ENCODE results near the gene TAF1D. TPM values are rescaled to one million over a fixed set of nuclear protein-coding genes. Genes with fewer than 3 reads are reported as not detected.

Gene TAF1D
- total and polyA plus RNA-seq, 2 donors, result 198 to 227 TPM

DNA sequence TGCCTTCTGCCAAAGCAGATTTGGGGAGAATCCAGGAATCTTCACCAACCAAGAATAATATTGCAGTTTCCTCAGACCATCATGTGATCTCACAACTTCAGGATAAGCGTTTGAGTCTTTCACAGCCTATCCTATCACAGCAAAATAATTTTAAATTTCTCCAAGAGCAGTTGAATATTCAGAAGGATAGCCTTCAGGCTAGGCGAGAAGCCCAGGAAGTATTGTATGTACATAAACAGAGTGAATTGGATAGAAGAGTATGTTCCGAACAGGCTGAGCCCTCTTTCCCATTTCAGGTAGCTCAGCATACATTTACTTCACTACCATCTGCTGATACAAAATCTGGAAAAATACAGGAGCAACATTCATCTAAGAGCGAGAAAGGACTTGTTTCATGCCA, 43.7 kb downstream of the TAF1D start:
- H3K27me3 ChIP-seq (ENCODE audit: control insufficient read depth in 2 of 2, insufficient read depth in 1 of 2, low read length in 1 of 2), result no peaks in the 10 kb centered on the region
- H3K4me1 ChIP-seq (ENCODE audit: control insufficient read depth in 2 of 2, insufficient read depth in 2 of 2, low read length in 2 of 2), result no peaks in the 10 kb centered on the region
- H3K36me3 ChIP-seq (ENCODE audit: control insufficient read depth in 2 of 2, insufficient read depth in 2 of 2, low read length in 1 of 2), result peaks cover 19 to 66% of the 10 kb centered on the region in 2 donors
- H3K9me3 ChIP-seq (ENCODE audit: control insufficient read depth in 2 of 2, insufficient read depth in 1 of 2, low read length in 1 of 2), result no peaks in the 10 kb centered on the region
- DNase-seq (ENCODE audit: low read depth in 6 of 9, low spot score in 9 of 9), result no peak
- no peak overlapping the region for H3K27ac ChIP-seq (ENCODE audit: low read depth in 1 of 2, low read length in 1 of 2)
- 98% methylated on average over 4 of the region's 4 CpGs for WGBS
- H3K4me3 ChIP-seq (ENCODE audit: low read length in 2 of 2), result no peak overlapping the region

DNA sequence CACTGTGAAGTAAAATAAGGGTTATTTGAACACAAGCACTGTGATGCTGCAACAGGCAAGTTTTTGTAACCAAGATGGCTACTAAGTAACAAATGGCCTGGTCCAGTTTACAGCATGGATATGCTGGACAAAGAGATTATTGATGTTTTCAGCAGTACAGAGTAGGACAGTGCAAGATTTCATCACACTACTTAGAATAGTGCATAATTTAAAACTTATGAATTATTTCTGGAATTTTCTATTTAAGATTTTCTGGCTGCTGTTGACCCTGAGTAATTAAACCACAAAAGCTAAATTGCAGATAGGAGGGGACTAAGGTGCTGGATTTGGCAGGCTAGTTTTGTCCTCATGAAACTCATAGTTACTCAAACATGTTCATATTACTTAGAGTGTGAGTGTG, 46.7 kb downstream of the TAF1D start:
- H3K36me3 ChIP-seq (ENCODE audit: control insufficient read depth in 2 of 2, insufficient read depth in 2 of 2, low read length in 1 of 2), result peaks cover 24 to 70% of the 10 kb centered on the region in 2 donors
- H3K27ac ChIP-seq (ENCODE audit: low read depth in 1 of 2, low read length in 1 of 2), result no peak overlapping the region
- H3K9me3 ChIP-seq (ENCODE audit: control insufficient read depth in 2 of 2, insufficient read depth in 1 of 2, low read length in 1 of 2), result no peaks in the 10 kb centered on the region
- H3K27me3 ChIP-seq (ENCODE audit: control insufficient read depth in 2 of 2, insufficient read depth in 1 of 2, low read length in 1 of 2), result no peaks in the 10 kb centered on the region
- H3K4me1 ChIP-seq (ENCODE audit: control insufficient read depth in 2 of 2, insufficient read depth in 2 of 2, low read length in 2 of 2), result no peaks in the 10 kb centered on the region
- no peak for DNase-seq (ENCODE audit: low read depth in 6 of 9, low spot score in 9 of 9)
- no peak overlapping the region for H3K4me3 ChIP-seq (ENCODE audit: low read length in 2 of 2)

DNA sequence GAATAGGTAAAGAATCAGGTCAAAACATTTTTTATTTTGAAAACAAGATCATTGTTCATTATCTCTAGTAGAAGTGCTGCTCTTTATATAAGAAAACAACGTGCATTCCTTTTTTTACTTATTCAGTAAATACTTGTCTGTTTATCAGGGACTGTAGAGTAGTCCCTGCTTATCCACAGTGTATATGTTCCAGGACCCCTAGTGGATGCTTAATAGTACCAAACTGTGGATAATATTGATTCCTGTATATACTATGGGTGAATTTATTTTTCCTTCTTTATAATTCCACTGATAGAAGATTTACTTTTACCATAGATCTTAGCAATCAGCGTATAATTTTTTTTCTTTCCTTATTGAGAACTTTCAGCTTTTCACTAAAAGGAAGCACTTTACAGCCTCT, 47.2 kb downstream of the TAF1D start:
- DNase-seq (ENCODE audit: low read depth in 6 of 9, low spot score in 9 of 9), result no peak
- WGBS, result 98% methylated on average over 2 of the region's 2 CpGs
- Histone ChIP-seq H3K36me3 (ENCODE audit: control insufficient read depth in 2 of 2, insufficient read depth in 2 of 2, low read length in 1 of 2) (peaks cover 28 to 70% of the 10 kb centered on the region in 2 donors), H3K4me3 (ENCODE audit: low read length in 2 of 2) (no peak overlapping the region), H3K4me1 (ENCODE audit: control insufficient read depth in 2 of 2, insufficient read depth in 2 of 2, low read length in 2 of 2) (no peaks in the 10 kb centered on the region), H3K27me3 (ENCODE audit: control insufficient read depth in 2 of 2, insufficient read depth in 1 of 2, low read length in 1 of 2) (no peaks in the 10 kb centered on the region), H3K27ac (ENCODE audit: low read depth in 1 of 2, low read length in 1 of 2) (no peak overlapping the region), H3K9me3 (ENCODE audit: control insufficient read depth in 2 of 2, insufficient read depth in 1 of 2, low read length in 1 of 2) (no peaks in the 10 kb centered on the region)

DNA sequence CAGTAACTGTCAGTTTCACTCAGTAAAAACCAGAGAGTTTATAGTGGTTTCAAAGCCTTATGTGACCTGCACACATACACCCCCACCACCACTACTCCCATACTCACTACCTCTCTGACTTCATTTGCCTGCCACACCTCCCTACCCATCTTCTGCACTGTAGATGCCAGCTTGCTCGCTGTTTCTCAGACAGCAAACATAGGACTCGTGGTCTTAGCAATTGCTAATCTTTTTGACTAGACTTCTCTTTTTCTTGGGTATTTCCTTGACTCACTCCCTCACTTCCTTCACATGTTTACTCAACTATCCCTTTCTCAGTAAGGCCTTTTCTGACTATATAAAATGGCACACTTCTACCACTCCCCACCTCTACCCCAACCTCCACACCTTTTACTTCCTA, 52.1 kb downstream of the TAF1D start:
- Histone ChIP-seq H3K27me3 (ENCODE audit: control insufficient read depth in 2 of 2, insufficient read depth in 1 of 2, low read length in 1 of 2) (no peaks in the 10 kb centered on the region), H3K36me3 (ENCODE audit: control insufficient read depth in 2 of 2, insufficient read depth in 2 of 2, low read length in 1 of 2) (peaks cover 24 to 54% of the 10 kb centered on the region in 2 donors), H3K4me1 (ENCODE audit: control insufficient read depth in 2 of 2, insufficient read depth in 2 of 2, low read length in 2 of 2) (no peaks in the 10 kb centered on the region), H3K27ac (ENCODE audit: low read depth in 1 of 2, low read length in 1 of 2) (no peak overlapping the region), H3K9me3 (ENCODE audit: control insufficient read depth in 2 of 2, insufficient read depth in 1 of 2, low read length in 1 of 2) (no peaks in the 10 kb centered on the region), H3K4me3 (ENCODE audit: low read length in 2 of 2) (no peak overlapping the region)
- 71% methylated on average over 2 of the region's 2 CpGs for WGBS
- DNase-seq (ENCODE audit: low read depth in 6 of 9, low spot score in 9 of 9), result no peak

DNA sequence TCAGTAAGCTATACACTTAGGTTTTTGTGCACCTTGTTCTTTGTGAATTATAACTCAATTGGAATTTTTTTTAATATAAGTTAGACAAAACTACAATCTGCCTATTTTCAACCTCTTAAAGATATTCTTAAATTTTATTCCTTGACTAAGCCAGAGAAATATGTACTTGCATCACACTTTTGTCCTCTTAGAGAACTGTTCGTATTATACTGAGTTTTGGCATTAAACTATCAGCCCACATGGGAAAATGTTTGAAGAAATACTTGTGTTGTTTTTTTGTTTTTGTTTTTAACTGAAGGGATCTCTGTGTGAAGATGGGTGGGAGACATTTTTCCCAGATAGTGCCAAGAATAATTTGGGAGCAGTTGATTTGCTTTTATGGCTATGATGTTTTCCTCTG, 54.5 kb downstream of the TAF1D start:
- H3K9me3 ChIP-seq (ENCODE audit: control insufficient read depth in 2 of 2, insufficient read depth in 1 of 2, low read length in 1 of 2), result no peaks in the 10 kb centered on the region
- DNase-seq (ENCODE audit: low read depth in 6 of 9, low spot score in 9 of 9), result no peak
- no peak overlapping the region for H3K4me3 ChIP-seq (ENCODE audit: low read length in 2 of 2)
- 96% methylated on average over 1 of the region's 1 CpG for WGBS
- H3K27me3 ChIP-seq (ENCODE audit: control insufficient read depth in 2 of 2, insufficient read depth in 1 of 2, low read length in 1 of 2), result no peaks in the 10 kb centered on the region
- no peaks in the 10 kb centered on the region for H3K4me1 ChIP-seq (ENCODE audit: control insufficient read depth in 2 of 2, insufficient read depth in 2 of 2, low read length in 2 of 2)
- H3K27ac ChIP-seq (ENCODE audit: low read depth in 1 of 2, low read length in 1 of 2), result no peak overlapping the region
- peaks cover 25 to 63% of the 10 kb centered on the region in 2 donors for H3K36me3 ChIP-seq (ENCODE audit: control insufficient read depth in 2 of 2, insufficient read depth in 2 of 2, low read length in 1 of 2)

DNA sequence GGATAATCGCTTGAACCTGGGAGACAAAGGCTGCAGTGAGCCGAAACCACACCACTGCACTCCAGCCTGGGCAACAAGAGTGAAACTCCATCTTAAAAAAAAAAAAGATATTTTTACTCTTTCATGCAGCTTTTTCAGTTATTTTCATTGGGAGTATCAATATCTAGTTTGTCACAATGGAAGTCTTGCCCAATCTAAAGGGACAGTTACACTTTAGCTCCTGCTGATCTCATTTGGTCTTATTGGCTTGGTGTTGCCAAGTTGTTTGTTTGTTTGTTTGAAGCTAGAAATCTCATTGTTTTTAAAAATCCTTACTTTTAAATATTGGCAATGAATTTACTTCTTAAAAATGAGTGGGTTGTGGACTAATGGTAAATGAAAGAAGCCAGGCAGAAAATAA, 55.1 kb downstream of the TAF1D start:
- Histone ChIP-seq H3K9me3 (ENCODE audit: control insufficient read depth in 2 of 2, insufficient read depth in 1 of 2, low read length in 1 of 2) (no peaks in the 10 kb centered on the region), H3K27me3 (ENCODE audit: control insufficient read depth in 2 of 2, insufficient read depth in 1 of 2, low read length in 1 of 2) (no peaks in the 10 kb centered on the region), H3K4me3 (ENCODE audit: low read length in 2 of 2) (no peak overlapping the region), H3K36me3 (ENCODE audit: control insufficient read depth in 2 of 2, insufficient read depth in 2 of 2, low read length in 1 of 2) (peaks cover 25 to 60% of the 10 kb centered on the region in 2 donors), H3K27ac (ENCODE audit: low read depth in 1 of 2, low read length in 1 of 2) (no peak overlapping the region), H3K4me1 (ENCODE audit: control insufficient read depth in 2 of 2, insufficient read depth in 2 of 2, low read length in 2 of 2) (no peaks in the 10 kb centered on the region)
- DNase-seq (ENCODE audit: low read depth in 6 of 9, low spot score in 9 of 9), result no peak
- 98% methylated on average over 2 of the region's 2 CpGs for WGBS

Other genes with a start within 250 kb of the TAF1D start
- gene SMCO4, start 198.1 kb downstream of the TAF1D start, total RNA-seq, result 32.2 TPM
- 41.3 TPM for gene SMCO4, start 198.1 kb downstream of the TAF1D start, polyA plus RNA-seq
- 18.7 TPM for gene CEP295, start 79.8 kb downstream of the TAF1D start, total RNA-seq
- gene CEP295, start 79.8 kb downstream of the TAF1D start, polyA plus RNA-seq, result 12.1 TPM
- 29.7 TPM for gene C11orf54, start 177 bp upstream of the TAF1D start, total RNA-seq
- 24.7 TPM for gene C11orf54, start 177 bp upstream of the TAF1D start, polyA plus RNA-seq
- 27.6 TPM for gene MED17, start 42.8 kb upstream of the TAF1D start, total RNA-seq
- 26.8 TPM for gene MED17, start 42.8 kb upstream of the TAF1D start, polyA plus RNA-seq
- 0.19 TPM for gene VSTM5, start 109.1 kb upstream of the TAF1D start, total RNA-seq
- 0.14 TPM for gene VSTM5, start 109.1 kb upstream of the TAF1D start, polyA plus RNA-seq

Data from thymus (tissue), 11 donors.